CD4-positive, alpha-beta T cell treated with Interleukin-15 for 1 hour (primary cell): ENCODE data around the gene FSTL4.

Source experiments
- DNase-seq: peaks from one replicate; pipeline ENCODE4 v3.0.0-alpha.2; 2020

Gene FSTL4

GRCh38 chr5:133336121-133336968 lies 276.0 kb downstream of the FSTL4 start:
- no peak for DNase-seq

GRCh38 chr5:133334796-133335639 lies 277.3 kb downstream of the FSTL4 start:
- DNase-seq = no peak

GRCh38 chr5:133333326-133334150 lies 278.8 kb downstream of the FSTL4 start:
- DNase-seq = no peak

- no peak for DNase-seq
These were observed 279.8 kb downstream of the FSTL4 start for GRCh38 chr5:133332439-133333024.

- DNase-seq = no peak
These were observed 280.4 kb downstream of the FSTL4 start for GRCh38 chr5:133331941-133332340.

- DNase-seq = no peak
These were observed 281.4 kb downstream of the FSTL4 start for GRCh38 chr5:133330956-133331355.

- DNase-seq = no peak
These were observed 283.5 kb downstream of the FSTL4 start for GRCh38 chr5:133328800-133329199.

- DNase-seq = no peak
These were observed 284.4 kb downstream of the FSTL4 start for GRCh38 chr5:133327946-133328401.

GRCh38 chr5:133326361-133326760 lies 286.0 kb downstream of the FSTL4 start:
- no peak for DNase-seq

GRCh38 chr5:133325864-133326263 lies 286.5 kb downstream of the FSTL4 start:
- DNase-seq = no peak

- no peak for DNase-seq
These were observed 287.4 kb downstream of the FSTL4 start for GRCh38 chr5:133324926-133325325.

GRCh38 chr5:133323494-133324457 lies 288.6 kb downstream of the FSTL4 start:
- DNase-seq = no peak

GRCh38 chr5:133322743-133323142 lies 289.6 kb downstream of the FSTL4 start:
- DNase-seq = no peak

GRCh38 chr5:133321833-133322420 lies 290.4 kb downstream of the FSTL4 start:
- peak; percentile 23 for DNase-seq

- DNase-seq = no peak
These were observed 291.0 kb downstream of the FSTL4 start for GRCh38 chr5:133321286-133321832.

GRCh38 chr5:133319905-133320520 lies 292.3 kb downstream of the FSTL4 start:
- no peak for DNase-seq

GRCh38 chr5:133319244-133319643 lies 293.1 kb downstream of the FSTL4 start:
- no peak for DNase-seq

- no peak for DNase-seq
These were observed 294.8 kb downstream of the FSTL4 start for GRCh38 chr5:133317558-133317957.

- DNase-seq = no peak
These were observed 295.7 kb downstream of the FSTL4 start for GRCh38 chr5:133316346-133317343.
